ENCODE results near the gene FAH. TPM values are rescaled to one million over a fixed set of nuclear protein-coding genes. Genes with fewer than 3 reads are reported as not detected.

The FAH gene
- polyA plus RNA-seq, 3 donors: 16.5 to 25.4 (median 24.0) TPM

DNA sequence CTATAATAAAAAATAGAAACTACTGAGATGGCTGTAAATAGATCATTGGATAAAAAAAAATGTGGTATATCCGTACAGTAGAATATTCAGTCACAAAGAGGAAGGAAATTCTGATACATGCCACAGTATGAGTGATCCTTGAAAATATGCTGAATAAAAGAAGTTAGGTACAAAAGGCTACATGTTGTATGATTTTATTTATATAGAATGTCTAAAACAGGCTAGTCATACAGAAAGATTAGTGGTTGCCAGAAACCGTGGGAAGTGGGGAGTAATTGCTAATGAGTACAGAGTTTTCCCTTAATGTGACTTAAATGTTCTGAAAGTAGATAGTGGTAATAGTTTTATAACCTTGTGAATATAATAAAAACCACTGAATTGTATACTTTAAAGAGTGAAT lies 24.9 kb upstream of the FAH start:
- no peaks in the 10 kb centered on the region for H3K9me3 ChIP-seq (replicated peaks in 1 of 2; ENCODE audit: control insufficient read depth in 1 of 2, insufficient read depth in 1 of 2, low read length in 2 of 2)
- WGBS (ENCODE audit: insufficient coverage): no CpG with 5 or more reads among the region's 2 CpGs
- intact Hi-C loops (cut with micrococcal nuclease): no loop called here
- no peaks in the 10 kb centered on the region for H3K4me1 ChIP-seq (ENCODE audit: control insufficient read depth in 1 of 2, insufficient read depth in 2 of 2, low read length in 2 of 2)
- TF ChIP-seq CTCF (IDR thresholded peaks at IDR 0.05): no peak
- Mint-ChIP-seq H3K27me3 (ENCODE audit: low read depth in 3 of 3) (no peaks in the 10 kb centered on the region), H3K27ac (no peak overlapping the region), H3K4me3 (no peak overlapping the region), H3K9me3 (peaks cover 0 to 2% (median 0%) of the 10 kb centered on the region in 7 donors), H3K4me1 (peaks cover 3% of the 10 kb centered on the region), H3K36me3 (peaks cover 52 to 79% of the 10 kb centered on the region in 2 donors)
- no peak overlapping the region for H3K4me3 ChIP-seq (replicated peaks in 1 of 3; ENCODE audit: low read depth in 2 of 3, low read length in 3 of 3)
- no peak overlapping the region for H2AFZ ChIP-seq (ENCODE audit: insufficient read depth, low read depth, low read length, poor library complexity, severe bottlenecking)
- H3K27me3 ChIP-seq (ENCODE audit: control insufficient read depth in 2 of 2, insufficient read depth in 2 of 2, low read length in 2 of 2): no peaks in the 10 kb centered on the region
- H3K79me2 ChIP-seq (ENCODE audit: insufficient read depth, low read length): peaks cover 4% of the 10 kb centered on the region
- H3K36me3 ChIP-seq (replicated peaks in 1 of 2; ENCODE audit: control insufficient read depth in 1 of 2, insufficient read depth in 2 of 2, low read length in 2 of 2): peaks cover 43 to 91% of the 10 kb centered on the region in 2 donors
- peaks cover 5% of the 10 kb centered on the region for H4K20me1 ChIP-seq (ENCODE audit: insufficient read depth, low read length)
- no peak overlapping the region for H3K27ac ChIP-seq (ENCODE audit: low read depth in 1 of 2, low read length in 2 of 2)
- no peak overlapping the region for H3K9ac ChIP-seq (ENCODE audit: insufficient read depth, low read length, poor library complexity, severe bottlenecking)
- DNase-seq: no peak
- H3K4me2 ChIP-seq (replicated peaks; ENCODE audit: extremely low read depth, low read length, poor library complexity, severe bottlenecking): no peak overlapping the region

GRCh38 chr15:80132382-80132781 lies 20.4 kb upstream of the FAH start:
- TF ChIP-seq CTCF (IDR thresholded peaks at IDR 0.05): no peak
- H3K4me3 ChIP-seq (replicated peaks in 1 of 3; ENCODE audit: low read depth in 2 of 3, low read length in 3 of 3): no peak overlapping the region
- H3K4me2 ChIP-seq (replicated peaks; ENCODE audit: extremely low read depth, low read length, poor library complexity, severe bottlenecking): no peak overlapping the region
- no peaks in the 10 kb centered on the region for H3K9me3 ChIP-seq (replicated peaks in 1 of 2; ENCODE audit: control insufficient read depth in 1 of 2, insufficient read depth in 1 of 2, low read length in 2 of 2)
- H3K27me3 ChIP-seq (ENCODE audit: control insufficient read depth in 2 of 2, insufficient read depth in 2 of 2, low read length in 2 of 2): no peaks in the 10 kb centered on the region
- no peak overlapping the region for H3K27ac ChIP-seq (ENCODE audit: low read depth in 1 of 2, low read length in 2 of 2)
- H2AFZ ChIP-seq (ENCODE audit: insufficient read depth, low read depth, low read length, poor library complexity, severe bottlenecking): no peak overlapping the region
- Mint-ChIP-seq H3K27me3 (ENCODE audit: low read depth in 3 of 3) (no peaks in the 10 kb centered on the region), H3K4me1 (peaks cover 10% of the 10 kb centered on the region), H3K9me3 (no peaks in the 10 kb centered on the region), H3K4me3 (no peak overlapping the region), H3K27ac (no peak overlapping the region), H3K36me3 (peaks cover 51 to 67% of the 10 kb centered on the region in 2 donors)
- intact Hi-C loops (cut with micrococcal nuclease): loop anchor here in 1 of 2 donors (10.0 kb wide), 1 partner anchor 48 kb away; no protein-coding TSS in a partner anchor
- no peaks in the 10 kb centered on the region for H3K79me2 ChIP-seq (ENCODE audit: insufficient read depth, low read length)
- H3K36me3 ChIP-seq (replicated peaks in 1 of 2; ENCODE audit: control insufficient read depth in 1 of 2, insufficient read depth in 2 of 2, low read length in 2 of 2): peaks cover 38 to 88% of the 10 kb centered on the region in 2 donors
- H3K9ac ChIP-seq (ENCODE audit: insufficient read depth, low read length, poor library complexity, severe bottlenecking): no peak overlapping the region
- no CpG with 5 or more reads among the region's 3 CpGs for WGBS (ENCODE audit: insufficient coverage)
- DNase-seq: no peak
- H3K4me1 ChIP-seq (ENCODE audit: control insufficient read depth in 1 of 2, insufficient read depth in 2 of 2, low read length in 2 of 2): peaks cover 5 to 6% of the 10 kb centered on the region in 2 donors
- no peaks in the 10 kb centered on the region for H4K20me1 ChIP-seq (ENCODE audit: insufficient read depth, low read length)
